Superior temporal gyrus (tissue), 1 donor: ENCODE measurements around the gene TAF11L2.
"Not testable (repeated sequence)": the region's sequence is repeated elsewhere in the genome, so short reads cannot be mapped to it uniquely, and the experiment has no call there.

ENCODE experiments used
- DNase-seq: peaks from one replicate; pipeline ENCODE4 v3.0.0-alpha.2; 2016; ENCODE audit errors: extremely low spot score

TAF11L2 gene

GRCh38 chr5:17497931-17498330 is at the start of gene TAF11L2:
Gene TAF11L2 (plus strand): TSS chr5:17498231.
- DNase-seq = not testable (repeated sequence)

GRCh38 chr5:17448877-17449276 is 49.2 kb upstream of the TAF11L2 start:
- no peak for DNase-seq

DNA sequence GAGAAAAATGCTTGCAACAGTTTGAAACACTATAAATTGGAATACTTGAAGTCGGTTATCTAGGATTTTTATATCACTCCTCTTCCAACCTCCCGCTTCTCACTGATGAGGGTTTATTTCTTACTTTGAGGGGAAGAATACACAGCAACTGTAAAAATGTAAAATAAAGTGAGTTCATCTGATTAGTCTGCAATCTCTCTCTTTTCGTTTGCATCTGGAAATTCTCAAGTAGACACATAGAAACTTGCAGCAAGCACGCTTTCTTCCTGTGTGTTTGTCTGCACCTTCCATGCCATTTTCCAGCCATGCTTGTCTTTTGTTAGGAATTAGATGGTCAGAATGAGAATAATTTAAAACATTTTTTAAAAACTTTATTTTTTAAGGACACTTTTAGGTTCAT is 45.1 kb upstream of the TAF11L2 start:
- no peak for DNase-seq

- DNase-seq = no peak
Observed at GRCh38 chr5:17455942-17456341, 42.1 kb upstream of the TAF11L2 start.

DNA sequence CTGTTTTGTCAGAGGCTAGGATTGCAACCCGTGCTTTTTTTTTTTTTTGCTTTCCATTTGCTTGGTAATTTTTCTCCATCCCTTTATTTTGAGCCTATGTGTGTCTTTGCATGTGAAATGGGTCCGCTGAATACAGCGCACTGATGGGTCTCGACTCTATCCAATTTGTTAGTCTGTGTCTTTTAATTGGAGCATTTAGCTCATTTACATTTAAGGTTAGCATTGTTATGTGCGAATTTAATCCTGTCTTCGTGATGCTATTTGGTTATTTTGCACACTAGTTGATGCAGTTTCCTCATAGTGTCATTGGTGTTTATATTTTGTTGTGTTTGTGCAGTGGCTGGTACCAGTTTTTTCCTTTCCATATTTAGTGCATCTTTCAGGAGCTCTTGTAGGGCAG is 36.2 kb upstream of the TAF11L2 start:
- no peak for DNase-seq

GRCh38 chr5:17463653-17464052 is 34.4 kb upstream of the TAF11L2 start:
- DNase-seq = no peak

GRCh38 chr5:17470064-17470463 is 28.0 kb upstream of the TAF11L2 start:
- DNase-seq = no peak

- not testable (repeated sequence) for DNase-seq
Observed at GRCh38 chr5:17475064-17475463, 23.0 kb upstream of the TAF11L2 start.

- no peak for DNase-seq
Observed at GRCh38 chr5:17477043-17477442, 21.0 kb upstream of the TAF11L2 start.

DNA sequence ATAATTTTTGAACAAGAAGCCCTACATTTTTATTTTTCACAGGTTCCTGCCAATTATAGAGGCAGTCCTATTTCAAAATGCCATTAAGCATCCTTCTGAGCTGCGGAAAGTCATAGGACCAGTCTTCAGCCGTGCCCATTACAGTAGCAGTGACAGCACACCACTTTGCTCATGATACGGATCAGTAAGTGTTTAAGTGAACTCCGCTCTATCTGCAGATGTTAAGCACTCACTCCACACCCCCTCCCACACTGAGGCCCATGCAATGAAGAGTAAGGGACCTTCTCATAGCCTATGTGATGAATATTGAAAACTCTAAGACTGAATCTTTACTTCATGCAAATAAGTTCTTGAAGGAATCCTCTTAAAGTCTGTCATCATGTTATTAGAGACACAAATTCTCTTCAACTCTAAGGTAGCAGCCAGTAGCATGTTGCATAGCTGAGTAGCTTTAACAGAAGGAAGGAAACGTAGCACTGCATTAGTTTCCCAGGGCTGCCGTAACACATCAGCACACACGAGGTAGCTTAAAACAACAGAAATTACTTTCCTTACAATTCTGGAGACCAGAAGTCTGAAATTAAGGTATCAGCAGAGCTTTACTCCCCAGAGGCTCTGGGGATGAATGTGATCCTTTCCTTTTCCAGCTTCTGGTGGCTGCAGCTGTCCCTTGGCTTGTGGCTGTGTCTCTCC is 20.3 kb upstream of the TAF11L2 start:
- DNase-seq = no peak

- no peak for DNase-seq
Observed at GRCh38 chr5:17481378-17481777, 16.7 kb upstream of the TAF11L2 start.

- DNase-seq = no peak
Observed at GRCh38 chr5:17482790-17483189, 15.2 kb upstream of the TAF11L2 start.

GRCh38 chr5:17486464-17487173 is 11.4 kb upstream of the TAF11L2 start:
- not testable (repeated sequence) for DNase-seq

DNA sequence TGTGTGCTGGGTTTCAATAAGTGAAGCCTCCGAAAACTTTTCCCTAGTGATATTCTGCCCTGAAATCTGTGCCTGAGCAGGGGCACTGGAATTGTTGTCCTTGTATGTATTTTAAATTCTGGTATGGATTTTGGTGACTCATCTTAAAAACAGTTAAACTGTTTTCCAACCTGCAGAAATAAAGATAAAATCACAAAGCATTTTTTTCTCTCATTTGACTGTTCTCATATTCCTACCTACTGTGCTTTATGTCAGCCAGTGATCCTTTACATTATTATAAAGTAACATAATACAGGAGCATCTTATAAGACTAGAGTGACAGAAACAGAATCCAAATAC is 10.9 kb upstream of the TAF11L2 start:
- DNase-seq = no peak

DNA sequence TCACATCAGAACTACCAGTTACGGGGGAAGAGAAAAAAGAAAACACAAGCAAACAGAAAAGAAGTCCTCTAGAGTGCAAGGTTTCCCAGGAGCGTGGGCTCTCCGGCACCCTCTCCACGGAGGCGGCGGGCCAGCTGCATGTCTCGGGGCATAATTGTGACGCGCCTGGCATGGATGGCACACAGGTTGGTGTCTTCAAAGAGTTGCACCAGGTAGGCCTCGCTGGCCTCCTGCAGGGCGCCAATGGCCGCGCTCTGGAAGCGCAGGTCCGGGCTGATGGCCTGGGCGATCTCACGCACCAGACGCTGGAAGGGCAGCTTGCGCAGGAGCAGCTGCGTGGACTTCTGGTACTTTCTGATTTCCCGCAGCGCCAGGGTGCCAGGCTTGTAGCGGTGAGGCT is 6.8 kb upstream of the TAF11L2 start:
- not testable (repeated sequence) for DNase-seq

DNA sequence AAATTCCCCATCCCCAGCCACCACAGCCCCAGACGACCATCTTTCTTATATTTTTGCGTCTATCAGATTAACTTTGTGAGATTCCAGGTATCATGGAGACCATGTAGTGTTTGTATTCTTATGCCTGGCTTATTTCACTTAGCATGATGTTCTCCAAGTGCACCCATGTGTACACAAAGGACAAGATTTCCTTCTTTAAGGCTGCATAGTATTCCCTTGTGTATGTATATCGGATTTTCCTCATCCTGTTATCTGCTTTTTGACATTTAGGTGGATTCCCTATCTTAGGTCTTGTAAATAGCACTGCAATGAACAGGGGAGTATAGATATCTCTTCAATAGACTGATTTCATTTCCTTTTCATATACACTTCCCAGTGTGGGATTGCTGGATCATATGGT is 5.3 kb upstream of the TAF11L2 start:
- no peak for DNase-seq

DNA sequence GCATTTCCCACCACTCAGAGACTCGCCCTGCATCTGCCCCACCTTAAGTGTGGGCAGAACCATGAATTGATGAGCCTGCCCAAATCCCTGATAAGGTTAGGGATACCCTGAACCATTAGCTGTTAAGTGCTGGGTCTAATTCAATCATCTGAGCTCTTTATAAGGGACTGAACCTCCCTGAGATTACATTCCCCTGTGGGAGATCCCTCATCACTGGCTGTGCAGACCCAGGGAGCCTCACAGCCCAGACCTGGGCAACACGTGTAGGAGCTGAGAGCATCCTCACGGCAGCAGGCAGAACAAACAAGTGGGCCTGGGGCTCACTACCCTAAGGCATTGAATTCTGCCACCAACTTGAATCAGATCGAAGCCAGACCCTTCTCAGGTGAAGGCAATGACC is 585 bp upstream of the TAF11L2 start:
- no peak for DNase-seq

- DNase-seq = no peak
Observed at GRCh38 chr5:17511775-17512325, 13.8 kb downstream of the TAF11L2 start.

- DNase-seq = not testable (repeated sequence)
Observed at GRCh38 chr5:17517526-17517925, 19.5 kb downstream of the TAF11L2 start.

DNA sequence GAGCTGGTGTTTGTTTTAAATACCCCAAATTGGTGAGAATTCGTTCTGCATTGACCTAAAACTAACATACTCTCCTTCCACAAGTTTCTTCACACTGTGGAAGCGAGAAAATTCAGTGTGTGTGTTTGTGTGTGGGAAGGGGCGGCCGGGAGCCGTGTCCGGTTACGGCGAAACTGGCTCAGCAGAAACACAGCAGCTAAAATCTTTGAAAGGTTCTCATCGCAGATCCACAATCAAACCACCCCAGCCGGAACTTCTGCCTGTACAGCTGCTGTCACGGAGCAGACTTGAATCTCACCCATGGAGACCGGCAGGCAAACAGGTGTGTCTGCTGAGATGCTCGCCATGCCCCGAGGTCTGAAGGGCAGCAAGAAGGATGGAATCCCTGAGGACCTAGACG is 20.0 kb downstream of the TAF11L2 start, which contains the start of gene TAF11L3:
TAF11L3 (plus strand) TSS at position 301 of the 400 bp plus-strand sequence.
- not testable (repeated sequence) for DNase-seq

DNA sequence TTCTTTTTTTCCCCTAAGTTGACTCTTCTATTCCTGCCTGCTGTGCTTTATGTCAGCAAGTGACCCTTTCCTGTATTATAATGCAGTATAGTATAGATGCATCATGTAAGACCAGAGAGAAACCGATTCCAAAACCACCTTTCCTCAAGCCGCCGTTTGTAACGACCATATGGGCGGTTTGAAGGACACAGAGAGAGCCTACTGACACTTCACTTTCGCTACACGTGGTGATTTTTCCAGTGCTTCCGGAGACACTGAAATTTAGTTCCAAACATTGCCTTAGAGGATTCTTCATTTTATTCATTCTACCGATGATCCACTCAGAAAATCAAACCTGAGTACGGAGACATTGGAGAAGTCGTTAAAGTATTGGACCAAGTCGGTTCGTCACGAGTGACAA is 21.5 kb downstream of the TAF11L2 start:
- not testable (repeated sequence) for DNase-seq

DNA sequence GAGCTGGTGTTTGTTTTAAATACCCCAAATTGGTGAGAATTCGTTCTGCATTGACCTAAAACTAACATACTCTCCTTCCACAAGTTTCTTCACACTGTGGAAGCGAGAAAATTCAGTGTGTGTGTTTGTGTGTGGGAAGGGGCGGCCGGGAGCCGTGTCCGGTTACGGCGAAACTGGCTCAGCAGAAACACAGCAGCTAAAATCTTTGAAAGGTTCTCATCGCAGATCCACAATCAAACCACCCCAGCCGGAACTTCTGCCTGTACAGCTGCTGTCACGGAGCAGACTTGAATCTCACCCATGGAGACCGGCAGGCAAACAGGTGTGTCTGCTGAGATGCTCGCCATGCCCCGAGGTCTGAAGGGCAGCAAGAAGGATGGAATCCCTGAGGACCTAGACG is 23.5 kb downstream of the TAF11L2 start, which contains the start of gene TAF11L4:
TAF11L4 (plus strand) TSS at position 301 of the 400 bp plus-strand sequence.
- not testable (repeated sequence) for DNase-seq

- not testable (repeated sequence) for DNase-seq
Observed at GRCh38 chr5:17524935-17525334, 26.9 kb downstream of the TAF11L2 start, which contains the start of gene TAF11L5. Gene TAF11L5 (plus strand): TSS chr5:17525235.
